GM06990 (cell line): ENCODE data around the gene PLAC8.

Experiments used
- DNase-seq: peaks from one replicate; pipeline ENCODE4 v3.0.0-alpha.2; 2011; ENCODE audit not compliant: insufficient read length; ENCODE audit errors: extremely low read depth
- H3K27me3 ChIP-seq: replicated peaks from 2 replicates; pipeline ENCODE4 v1.6.0; 2011; ENCODE audit warnings: low read length; ENCODE audit not compliant: control insufficient read depth, insufficient read depth
- H3K36me3 ChIP-seq: 2 replicates; pipeline ENCODE4 v1.5.1; 2011; ENCODE audit warnings: low read length; ENCODE audit not compliant: control insufficient read depth, insufficient read depth
- H3K4me3 ChIP-seq: replicated peaks from 2 replicates; pipeline ENCODE4 v1.5.1; 2011; ENCODE audit warnings: low read depth, mild to moderate bottlenecking, control low read depth, low read length
- TF ChIP-seq, protein P1 (sequence below): IDR thresholded peaks from 2 replicates; pipeline ENCODE4 v1.5.1; 2011; ENCODE audit warnings: low read length, control low read depth, mild to moderate bottlenecking, inconsistent platforms; ENCODE audit not compliant: insufficient read depth, poor library complexity, severe bottlenecking

PLAC8 gene

DNA sequence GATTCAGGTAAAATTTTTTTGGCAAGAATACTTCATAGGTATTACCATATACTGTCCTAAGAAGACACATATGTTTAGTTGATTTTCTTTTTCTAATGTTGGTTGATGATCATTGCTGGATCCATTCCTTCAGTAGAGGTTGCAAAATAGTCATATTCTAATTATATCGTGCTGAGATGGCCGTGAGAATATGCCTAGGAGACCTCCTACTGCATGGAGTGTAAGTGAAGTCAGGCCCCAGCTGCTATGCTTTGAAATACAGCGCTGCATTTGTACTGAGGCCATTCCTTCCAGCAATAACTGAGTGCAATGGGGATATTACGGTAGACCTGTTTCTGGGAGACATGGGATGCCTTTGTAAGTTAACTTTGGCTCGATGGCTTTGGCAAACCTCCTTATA, 6.7 kb upstream of the PLAC8 start:
- TF ChIP-seq, protein P1, sequence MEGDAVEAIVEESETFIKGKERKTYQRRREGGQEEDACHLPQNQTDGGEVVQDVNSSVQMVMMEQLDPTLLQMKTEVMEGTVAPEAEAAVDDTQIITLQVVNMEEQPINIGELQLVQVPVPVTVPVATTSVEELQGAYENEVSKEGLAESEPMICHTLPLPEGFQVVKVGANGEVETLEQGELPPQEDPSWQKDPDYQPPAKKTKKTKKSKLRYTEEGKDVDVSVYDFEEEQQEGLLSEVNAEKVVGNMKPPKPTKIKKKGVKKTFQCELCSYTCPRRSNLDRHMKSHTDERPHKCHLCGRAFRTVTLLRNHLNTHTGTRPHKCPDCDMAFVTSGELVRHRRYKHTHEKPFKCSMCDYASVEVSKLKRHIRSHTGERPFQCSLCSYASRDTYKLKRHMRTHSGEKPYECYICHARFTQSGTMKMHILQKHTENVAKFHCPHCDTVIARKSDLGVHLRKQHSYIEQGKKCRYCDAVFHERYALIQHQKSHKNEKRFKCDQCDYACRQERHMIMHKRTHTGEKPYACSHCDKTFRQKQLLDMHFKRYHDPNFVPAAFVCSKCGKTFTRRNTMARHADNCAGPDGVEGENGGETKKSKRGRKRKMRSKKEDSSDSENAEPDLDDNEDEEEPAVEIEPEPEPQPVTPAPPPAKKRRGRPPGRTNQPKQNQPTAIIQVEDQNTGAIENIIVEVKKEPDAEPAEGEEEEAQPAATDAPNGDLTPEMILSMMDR = no peak
- Histone ChIP-seq H3K27me3 (no peaks in the 10 kb centered on the region), H3K36me3 (no peaks in the 10 kb centered on the region), H3K4me3 (no peak overlapping the region)
- DNase-seq = no peak

DNA sequence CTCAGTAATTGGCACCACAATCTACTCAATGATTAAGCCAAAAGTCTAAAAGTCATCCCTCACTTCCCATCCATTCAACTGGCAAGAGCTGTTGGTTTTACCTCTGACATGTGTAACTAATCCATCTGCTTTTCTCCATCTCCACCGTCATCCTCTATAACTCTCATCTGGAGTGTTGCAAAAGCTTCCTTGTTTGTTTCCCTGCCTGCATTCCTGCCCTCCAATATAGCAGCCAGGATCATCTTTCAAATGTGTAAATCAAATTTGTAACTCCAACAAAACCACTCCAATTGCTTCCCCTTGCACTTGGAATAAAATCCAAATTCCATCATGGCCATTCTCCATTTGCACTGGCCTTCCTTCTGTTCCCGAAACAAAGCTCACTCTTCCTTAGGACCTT, 4.3 kb upstream of the PLAC8 start:
- H3K36me3 ChIP-seq = no peaks in the 10 kb centered on the region
- no peak overlapping the region for H3K4me3 ChIP-seq
- TF ChIP-seq, protein P1 = no peak

DNA sequence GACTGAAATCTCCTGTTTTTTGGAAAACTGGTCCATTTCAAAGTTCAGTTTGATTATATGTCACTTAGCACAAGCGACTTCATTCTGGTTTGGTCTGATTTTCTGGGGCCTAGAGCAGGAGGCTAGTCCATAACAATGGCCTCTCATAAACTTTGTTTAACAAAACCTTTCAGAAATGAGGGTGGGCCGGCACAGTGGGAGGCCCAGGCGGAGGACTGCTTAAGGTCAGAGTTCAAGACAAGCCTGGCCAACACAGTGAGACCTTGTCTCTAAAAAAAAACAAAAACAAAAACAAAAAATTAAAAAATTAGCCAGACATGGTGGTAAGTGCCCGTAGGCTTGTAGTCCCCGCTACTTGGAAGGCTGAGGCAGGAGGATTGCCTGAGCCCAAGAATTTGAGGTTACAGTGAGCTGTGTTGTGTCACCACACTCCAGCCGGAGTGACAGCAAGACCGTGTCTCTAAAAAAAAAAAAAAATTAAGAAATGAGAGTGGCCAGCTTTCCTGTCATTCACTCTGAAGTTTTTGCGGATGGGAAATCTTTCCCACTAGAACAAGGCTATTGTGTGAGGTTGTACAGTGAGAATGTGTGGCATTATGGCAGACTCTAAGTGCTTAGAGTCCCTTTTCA, 1.2 kb upstream of the PLAC8 start:
- no peaks in the 10 kb centered on the region for H3K36me3 ChIP-seq
- no peak for DNase-seq
- H3K27me3 ChIP-seq = no peaks in the 10 kb centered on the region
- no peak overlapping the region for H3K4me3 ChIP-seq
- TF ChIP-seq, protein P1 = no peak

More for the DNA sequence above, 4.3 kb upstream of the PLAC8 start:
- DNase-seq = no peak
- no peaks in the 10 kb centered on the region for H3K27me3 ChIP-seq

DNA sequence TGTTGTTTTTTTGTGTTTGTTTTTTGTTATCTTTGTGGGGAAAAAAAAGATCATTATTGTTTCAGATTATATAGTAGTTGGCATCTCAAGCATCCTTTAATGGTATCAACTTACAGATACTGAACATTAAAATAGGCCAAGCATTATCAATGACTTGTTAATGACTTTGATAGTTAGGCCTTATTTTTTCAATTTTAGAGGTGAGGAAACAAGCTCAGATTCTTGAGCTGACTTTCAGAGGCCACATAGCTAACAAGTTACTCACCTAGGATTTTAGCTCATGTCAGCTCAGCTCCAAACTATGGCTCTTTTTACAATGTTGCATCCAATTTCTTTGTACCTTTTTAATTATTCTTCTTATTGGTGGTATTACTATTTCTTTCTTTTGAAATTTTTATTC, 471 bp upstream of the PLAC8 start:
- no peaks in the 10 kb centered on the region for H3K27me3 ChIP-seq

DNA sequence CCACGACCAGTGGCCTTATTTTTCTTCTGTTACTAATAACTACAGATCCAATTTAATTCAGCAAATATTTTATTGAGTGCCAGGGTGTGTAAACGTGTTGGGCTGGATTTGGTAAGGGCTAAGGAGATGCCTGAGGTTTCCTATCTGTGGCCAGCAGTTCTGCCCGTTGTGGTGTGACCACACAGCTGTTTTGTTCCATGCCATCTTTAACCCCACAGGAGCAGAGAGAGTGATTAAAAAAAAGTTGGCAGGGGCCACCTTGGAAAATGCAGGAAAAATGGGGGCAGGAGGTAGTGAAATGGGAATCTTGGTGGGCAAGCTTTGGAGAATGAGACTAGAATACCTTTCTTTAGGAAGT, 1.1 kb downstream of the PLAC8 start:
- H3K36me3 ChIP-seq = no peaks in the 10 kb centered on the region
- peak overlapping the region; percentile 77 for H3K4me3 ChIP-seq
- H3K27me3 ChIP-seq = no peaks in the 10 kb centered on the region
- DNase-seq = no peak
- TF ChIP-seq, protein P1 = no peak

More for the DNA sequence above, 471 bp upstream of the PLAC8 start:
- DNase-seq = no peak
- Histone ChIP-seq H3K4me3 (no peak overlapping the region), H3K36me3 (no peaks in the 10 kb centered on the region)
- TF ChIP-seq, protein P1 = no peak
